Gastrocnemius medialis (tissue), 4 donors: Measurements from ENCODE around the gene MEX3B.

Experiments used
- CTCF ChIP-seq, 5 experiments: fragments of 450-650 bp in 3 of 5; fragments of 200-600 bp in 2 of 5; sonication (generic) in 2 of 5; IDR thresholded peaks in 4 of 5; conservative IDR thresholded peaks in 1 of 5; 1 replicate in 4 of 5; 2 replicates in 1 of 5; pipeline ENCODE4 v1.5.1; 2016 to 2019; ENCODE audit warnings: antibody characterized with exemption in 5 of 5, mild to moderate bottlenecking in 3 of 5, moderate library complexity in 3 of 5
- POLR2A ChIP-seq, 2 donors: fragments of 450-650 bp; IDR thresholded peaks; one replicate each; pipeline ENCODE4 v1.6.1; 2017; ENCODE audit warnings: antibody characterized with exemption in 2 of 2, mild to moderate bottlenecking in 2 of 2, moderate library complexity in 2 of 2

- TF ChIP-seq CTCF (IDR thresholded peaks at IDR 0.05 in 4 of 5, conservative IDR thresholded peaks at IDR 0.05 in 1 of 5) (no peak), POLR2A (IDR thresholded peaks at IDR 0.05) (no peak)
These were observed 13.9 kb downstream of the MEX3B start for GRCh38 chr15:82031871-82032270.
